ENCODE data around the gene SPTSSA. TPM values are rescaled to one million over a fixed set of nuclear protein-coding genes. Genes with fewer than 3 reads are reported as not detected.

Gene SPTSSA
- total RNA-seq, 4 donors from 2014 or later = 11.5 to 32.1 (median 16.5) TPM

- no peak for TF ChIP-seq CTCF (IDR thresholded peaks at IDR 0.05; ENCODE audit: low read depth)
Observed at GRCh38 chr14:34465069-34465859, 3.2 kb upstream of the SPTSSA start.

- TF ChIP-seq CTCF (IDR thresholded peaks at IDR 0.05; ENCODE audit: low read depth) = no peak
Observed at GRCh38 chr14:34463598-34463961, 1.5 kb upstream of the SPTSSA start.

GRCh38 chr14:34461334-34462131 lies 507 bp downstream of the SPTSSA start:
- TF ChIP-seq CTCF (IDR thresholded peaks at IDR 0.05; ENCODE audit: low read depth) = no peak

- TF ChIP-seq CTCF (IDR thresholded peaks at IDR 0.05; ENCODE audit: low read depth) = no peak
Observed at GRCh38 chr14:34460841-34461240, 1.2 kb downstream of the SPTSSA start.

GRCh38 chr14:34460295-34460694 lies 1.7 kb downstream of the SPTSSA start:
- no peak for TF ChIP-seq CTCF (IDR thresholded peaks at IDR 0.05; ENCODE audit: low read depth)

GRCh38 chr14:34457186-34457585 lies 4.9 kb downstream of the SPTSSA start:
- TF ChIP-seq CTCF (IDR thresholded peaks at IDR 0.05; ENCODE audit: low read depth) = no peak

GRCh38 chr14:34453226-34453625 lies 8.8 kb downstream of the SPTSSA start:
- no peak for TF ChIP-seq CTCF (IDR thresholded peaks at IDR 0.05; ENCODE audit: low read depth)
